GM21526 (cell line): Measurements from ENCODE around the gene DDC.
A peak's percentile ranks its signal among the peaks of the same experiment; 100 is the strongest.

Experiments
- ATAC-seq: cut with Tn5 transposase; IDR thresholded peaks from one replicate; pipeline ENCODE4 v1.9.1; 2021; ENCODE audit warnings: moderate library complexity; ENCODE audit not compliant: unreplicated experiment, low FRiP score

The DDC gene

GRCh38 chr7:50492770-50493519 is 72.3 kb downstream of the DDC start:
- no peak for ATAC-seq

DNA sequence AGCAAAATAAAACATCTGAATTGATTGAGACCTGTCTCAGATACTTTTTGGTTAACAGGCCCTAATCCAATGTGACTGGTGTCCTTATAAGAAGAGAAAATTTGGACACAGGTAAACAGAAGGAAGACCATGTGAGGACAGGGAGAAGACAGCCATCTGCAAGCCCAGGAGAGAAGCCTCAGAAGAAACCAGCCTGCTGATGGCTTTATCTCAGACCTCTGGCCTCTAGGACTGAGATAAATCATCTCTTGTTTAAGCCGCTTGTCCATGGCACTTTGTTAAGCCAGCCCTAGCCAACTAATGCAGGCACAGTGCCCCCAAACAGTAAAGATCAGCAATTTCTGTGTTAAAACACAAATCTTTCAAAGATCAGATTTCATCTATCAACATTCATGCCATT is 73.3 kb downstream of the DDC start:
- no peak for ATAC-seq

DNA sequence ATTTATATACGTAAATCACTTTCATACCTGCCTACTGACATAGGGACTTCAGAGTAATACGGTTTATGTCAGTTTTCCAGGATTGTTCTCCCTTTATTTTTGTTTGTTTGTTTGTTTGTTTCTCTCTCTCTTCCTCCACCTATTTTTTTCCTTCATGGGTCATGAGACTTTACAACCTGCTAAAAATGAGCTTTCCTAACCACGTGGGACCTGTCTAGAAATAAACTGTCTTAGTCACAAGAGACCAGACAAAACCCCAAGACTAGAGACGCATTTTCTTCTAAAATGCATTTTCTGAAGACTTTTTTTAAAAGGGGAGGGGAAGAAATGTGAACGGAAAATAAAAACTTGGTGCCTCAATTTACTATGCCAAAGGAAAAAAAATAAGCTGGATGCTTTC is 74.0 kb downstream of the DDC start:
- no peak for ATAC-seq

- no peak for ATAC-seq
Observed at GRCh38 chr7:50488379-50488778, 76.8 kb downstream of the DDC start.

DNA sequence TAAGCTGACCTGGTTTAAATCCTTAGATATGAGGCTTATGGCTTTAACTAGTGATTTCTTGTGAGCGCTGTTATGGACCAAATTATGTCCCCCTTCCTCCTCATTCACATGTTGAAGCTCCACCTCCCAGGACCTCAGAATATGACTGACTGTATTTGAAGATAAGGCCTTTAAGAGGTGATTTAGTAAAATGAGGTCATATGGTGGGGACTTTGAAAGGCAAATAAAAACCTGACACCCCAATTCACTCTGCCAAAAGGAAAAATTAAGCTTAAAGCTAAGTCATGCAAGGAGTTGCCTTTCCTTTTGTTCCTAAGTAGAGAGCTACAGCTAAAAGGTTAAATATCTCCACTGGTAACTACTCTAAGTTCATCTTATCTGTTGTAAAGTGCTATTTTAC is 78.7 kb downstream of the DDC start:
- no peak for ATAC-seq

DNA sequence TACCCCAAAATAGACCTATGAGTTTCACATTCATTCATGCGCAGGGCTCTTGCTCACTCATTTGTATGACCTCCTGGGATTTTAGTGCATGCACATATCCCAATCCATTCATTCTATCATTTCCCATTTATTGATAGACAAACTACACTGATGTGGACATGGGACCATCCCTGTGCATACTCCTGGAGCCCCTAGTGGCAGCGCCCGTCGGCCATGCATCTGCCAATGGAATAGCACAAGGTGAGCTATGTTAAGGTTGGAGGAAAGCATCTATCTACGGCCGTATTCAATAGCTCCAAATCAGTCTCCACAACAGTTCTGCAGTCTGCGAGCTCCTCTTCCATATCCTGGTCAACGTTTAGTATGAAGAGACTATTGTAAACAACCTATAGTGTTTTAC is 83.3 kb downstream of the DDC start:
- no peak for ATAC-seq

DNA sequence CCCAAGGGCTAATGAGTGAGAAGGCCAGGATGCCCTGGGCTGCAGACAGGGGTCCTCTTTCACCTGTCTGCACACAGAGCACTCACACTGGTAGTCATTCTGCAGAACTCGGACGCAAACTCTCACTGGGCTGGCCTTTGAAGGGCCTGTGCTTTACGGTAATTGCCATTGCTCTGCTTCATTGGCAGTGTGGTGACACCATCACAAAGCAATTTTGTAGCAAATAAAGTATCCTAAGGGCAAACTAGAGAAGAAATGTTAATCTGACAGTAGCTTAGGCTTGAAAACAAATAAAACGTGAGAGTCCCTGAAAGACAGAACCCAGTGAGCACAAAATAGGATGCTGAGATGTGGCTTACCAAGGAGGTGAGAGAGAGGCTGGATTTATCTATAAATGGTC is 84.4 kb downstream of the DDC start:
- ATAC-seq = no peak

DNA sequence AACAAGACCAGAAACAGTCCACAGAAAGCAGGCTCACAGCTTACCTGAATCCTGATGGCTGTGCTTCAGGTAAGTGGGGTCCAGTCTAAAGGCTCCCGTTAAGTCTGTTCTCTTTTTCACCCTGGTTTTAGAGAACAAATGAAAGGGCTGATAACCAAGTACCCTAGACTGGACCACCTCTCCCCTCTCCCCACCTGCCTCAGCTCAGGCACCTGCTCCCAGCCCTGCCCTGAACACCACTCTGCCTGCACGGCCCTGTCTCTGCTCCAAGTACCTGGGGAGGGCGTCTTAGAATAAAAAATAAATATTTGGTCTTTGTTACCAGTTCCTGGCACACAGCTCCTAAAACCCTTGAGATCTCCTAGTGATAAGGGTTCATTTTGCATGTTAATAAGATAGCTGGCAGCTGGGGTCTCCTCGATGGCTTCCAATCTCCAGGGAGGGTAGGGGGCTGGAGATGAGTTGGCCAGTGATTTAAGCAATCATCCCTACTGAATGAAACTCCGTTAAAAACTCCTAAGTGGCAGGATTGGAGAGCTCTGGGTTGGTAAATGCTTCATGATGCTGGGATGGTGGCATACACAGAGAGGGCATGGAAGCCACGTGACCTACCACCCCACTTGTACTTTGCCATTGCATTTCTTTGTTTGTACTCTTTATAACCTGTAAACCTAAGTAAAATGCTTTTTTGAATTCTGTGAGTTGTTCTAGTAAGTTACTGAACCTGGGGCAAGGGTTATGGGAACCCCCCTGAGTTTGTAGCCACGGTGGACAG is 85.3 kb downstream of the DDC start:
- no peak for ATAC-seq

DNA sequence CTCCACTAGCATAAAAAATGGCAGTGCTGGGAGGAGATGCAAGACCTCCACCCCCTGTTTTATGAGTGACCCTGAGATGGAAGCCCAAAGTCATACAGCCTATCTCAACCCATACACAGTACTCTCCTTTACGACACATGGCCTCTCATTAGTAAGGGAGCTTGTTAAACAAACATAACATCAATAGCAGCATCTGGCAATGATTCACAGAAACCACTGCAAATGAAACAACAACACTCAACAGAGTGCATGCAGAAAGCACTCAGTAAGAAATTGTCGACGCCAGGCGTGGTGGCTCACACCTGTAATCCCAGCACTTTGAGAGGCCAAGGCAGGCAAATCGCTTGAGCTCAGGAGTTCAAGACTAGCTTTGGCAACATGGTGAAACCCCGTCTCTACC is 87.6 kb downstream of the DDC start:
- ATAC-seq = no peak

GRCh38 chr7:50476953-50477625 is 88.1 kb downstream of the DDC start:
- no peak for ATAC-seq

- ATAC-seq = no peak
Observed at GRCh38 chr7:50475340-50475739, 89.9 kb downstream of the DDC start.

- no peak for ATAC-seq
Observed at GRCh38 chr7:50474382-50475160, 90.6 kb downstream of the DDC start.

- ATAC-seq = no peak
Observed at GRCh38 chr7:50473531-50473930, 91.7 kb downstream of the DDC start.

DNA sequence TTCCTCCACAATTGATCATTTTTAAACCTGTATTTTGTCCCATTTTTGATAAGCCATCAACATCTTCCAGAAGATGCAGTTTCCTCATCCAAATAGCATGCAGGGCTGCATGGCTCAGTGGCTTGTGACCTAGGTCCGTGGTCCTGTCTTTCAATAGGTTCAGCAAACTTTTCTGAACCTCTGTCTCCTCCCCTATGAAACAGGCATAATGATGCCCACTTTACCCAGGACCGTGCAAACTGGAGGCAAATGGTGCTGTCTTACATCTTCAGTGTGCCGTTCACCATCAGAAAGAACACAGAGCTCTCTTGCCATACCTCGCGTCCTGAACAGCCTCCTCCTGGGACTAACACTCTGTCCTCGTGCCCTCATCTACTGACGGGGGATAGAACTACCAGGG is 92.8 kb downstream of the DDC start:
- no peak for ATAC-seq

GRCh38 chr7:50471970-50472369 is 93.2 kb downstream of the DDC start:
- no peak for ATAC-seq

- no peak for ATAC-seq
Observed at GRCh38 chr7:50470250-50471163, 94.7 kb downstream of the DDC start.

GRCh38 chr7:50469181-50469580 is 96.0 kb downstream of the DDC start:
- no peak for ATAC-seq

GRCh38 chr7:50467817-50468610 is 97.2 kb downstream of the DDC start:
- peak; percentile 87 for ATAC-seq
